A673 (cell line): ENCODE results near the gene EXOC6.

Experiments
- CTCF ChIP-seq: fragments of 300-800, 200-600 bp; sonication (generic); conservative IDR thresholded peaks from 2 replicates; pipeline ENCODE4 v1.5.1; 2017; ENCODE audit warnings: low read depth, mild to moderate bottlenecking, antibody characterized with exemption, low read length, moderate library complexity, mixed read lengths
- EZH2 ChIP-seq: fragments of 200-600 bp; sonication (generic); IDR thresholded peaks from 2 replicates; pipeline ENCODE4 v1.6.1; 2017; ENCODE audit warnings: borderline replicate concordance, low read depth, mild to moderate bottlenecking, mixed read lengths, antibody characterized with exemption, low read length; ENCODE audit not compliant: poor library complexity, severe bottlenecking

GRCh38 chr10:93080350-93081046 is 232.2 kb downstream of the EXOC6 start:
- TF ChIP-seq CTCF: peak; percentile 91
- TF ChIP-seq EZH2: no peak
